AG04450 (cell line): ENCODE data around the gene GHSR. TPM values are rescaled to one million over a fixed set of nuclear protein-coding genes. Genes with fewer than 3 reads are reported as not detected.
"Not testable (repeated sequence)": the region's sequence is repeated elsewhere in the genome, so short reads cannot be mapped to it uniquely, and the experiment has no call there.

Experiments
- CTCF ChIA-PET: fragments of 300-600, 350-600 bp; formaldehyde crosslinking; extraction: SDS; loops from one replicate; lab custom pipeline; 2022; ENCODE audit warnings: antibody characterized with exemption, inconsistent platforms; lab: Charles Lee
- POLR2A ChIA-PET: fragments of 350-600 bp; formaldehyde crosslinking; extraction: SDS; loops from one replicate; lab custom pipeline; 2021; ENCODE audit warnings: antibody characterized with exemption, inconsistent platforms; lab: Yijun Ruan, JAX
- DNase-seq: peaks from one replicate; pipeline ENCODE4 v3.0.0-alpha.2; 2011; ENCODE audit warnings: low read depth, low spot score
- H3K27ac ChIP-seq: one replicate; pipeline ENCODE4 v1.5.1; 2012; ENCODE audit warnings: low read depth, low read length, control low read depth
- H3K27me3 ChIP-seq: one replicate; pipeline ENCODE4 v1.6.0; 2012; ENCODE audit warnings: low read length; ENCODE audit not compliant: control insufficient read depth, insufficient read depth
- H3K4me3 ChIP-seq: 2 replicates; pipeline ENCODE4 v1.5.1; 2011; ENCODE audit warnings: mild to moderate bottlenecking, low read depth, low read length, control low read depth
- H3K9me3 ChIP-seq: 2 replicates; pipeline ENCODE4 v1.5.1; 2012; ENCODE audit warnings: low read length; ENCODE audit not compliant: control insufficient read depth, insufficient read depth
- CTCF ChIP-seq: IDR thresholded peaks from 2 replicates; pipeline ENCODE4 v1.5.1; 2011; ENCODE audit warnings: low read depth, low read length, control low read depth, inconsistent platforms
- polyA minus RNA-seq: library from RNA; depleted of rRNA, polyadenylated mRNA; stranded (reverse); fragments of >200 nt; gene quantifications from 2 replicates; pipeline ENCODE4 v1.2.3, GENCODE V29; 2011; rRNA and poly(A)+ RNA removed
- polyA plus RNA-seq: library from polyadenylated mRNA; depleted of rRNA; stranded (reverse); fragments of >200 nt; gene quantifications from 2 replicates; pipeline ENCODE4 v1.2.3, GENCODE V29; 2011; rRNA removed

Gene GHSR
- polyA plus RNA-seq = not detected in 2 replicates
- not detected in 2 replicates for polyA minus RNA-seq

- peaks cover 15% of the 10 kb centered on the region for H3K9me3 ChIP-seq
These were observed at the start of gene GHSR for GRCh38 chr3:172447611-172448579. TSS of gene GHSR (minus strand) at chr3:172448456. CDS start at chr3:172448413, 43 bp downstream.

GRCh38 chr3:172490198-172490669, 42.0 kb upstream of the GHSR start:
- CTCF ChIA-PET = interaction anchor here (0.8 to 1.8 kb wide), 13 partner anchors 12 to 182 kb away, joined by 3 to 55 read pairs (median 5); no protein-coding TSS in a partner anchor
- POLR2A ChIA-PET = not testable (repeated sequence)
- peak; percentile 48 for DNase-seq

More at GRCh38 chr3:172447611-172448579, at the start of gene GHSR:
- no peak within 1 kb of the TSS for H3K27ac ChIP-seq
- no peak within 1 kb of the TSS for H3K4me3 ChIP-seq
- POLR2A ChIA-PET = no interaction called here
- no peak for TF ChIP-seq CTCF
- CTCF ChIA-PET = no interaction called here
- no peak for DNase-seq
- H3K27me3 ChIP-seq = peaks cover 52% of the 10 kb centered on the region

GRCh38 chr3:172478116-172478515, 29.9 kb upstream of the GHSR start:
- no peak for TF ChIP-seq CTCF
- ChIA-PET POLR2A (no interaction called here), CTCF (interaction anchor here (1.3 to 2.4 kb wide), 4 partner anchors 8 to 39 kb away, joined by 3 to 14 read pairs (median 3); no protein-coding TSS in a partner anchor)
- Histone ChIP-seq H3K9me3 (no peaks in the 10 kb centered on the region), H3K27ac (no peak overlapping the region), H3K27me3 (no peaks in the 10 kb centered on the region), H3K4me3 (no peak overlapping the region)
- no peak for DNase-seq

More at GRCh38 chr3:172490198-172490669, 42.0 kb upstream of the GHSR start:
- TF ChIP-seq CTCF = peak; percentile 74
- H3K4me3 ChIP-seq, H3K27me3 ChIP-seq, H3K27ac ChIP-seq, H3K9me3 ChIP-seq: not testable (repeated sequence)

- DNase-seq = no peak
- H3K27me3 ChIP-seq = no peaks in the 10 kb centered on the region
- no peak for TF ChIP-seq CTCF
- CTCF ChIA-PET = interaction anchor here (0.7 to 2.6 kb wide), 11 partner anchors 8 to 190 kb away, joined by 3 to 17 read pairs (median 5); no protein-coding TSS in a partner anchor
- no peak overlapping the region for H3K4me3 ChIP-seq
- H3K9me3 ChIP-seq = no peaks in the 10 kb centered on the region
- POLR2A ChIA-PET = no interaction called here
- no peak overlapping the region for H3K27ac ChIP-seq
These were observed 28.1 kb upstream of the GHSR start for GRCh38 chr3:172476347-172476746.
